Hematopoietic multipotent progenitor cell treated with erythropoietin and hydrocortisone succinate and interleukin-3 and kit ligand, for 15 days (in vitro differentiated cells): ENCODE results near the gene GDF11.

Experiments used
- DNase-seq: peaks from one replicate; pipeline ENCODE4 v3.0.0-alpha.2; 2015; ENCODE audit warnings: low spot score

Gene GDF11

DNA sequence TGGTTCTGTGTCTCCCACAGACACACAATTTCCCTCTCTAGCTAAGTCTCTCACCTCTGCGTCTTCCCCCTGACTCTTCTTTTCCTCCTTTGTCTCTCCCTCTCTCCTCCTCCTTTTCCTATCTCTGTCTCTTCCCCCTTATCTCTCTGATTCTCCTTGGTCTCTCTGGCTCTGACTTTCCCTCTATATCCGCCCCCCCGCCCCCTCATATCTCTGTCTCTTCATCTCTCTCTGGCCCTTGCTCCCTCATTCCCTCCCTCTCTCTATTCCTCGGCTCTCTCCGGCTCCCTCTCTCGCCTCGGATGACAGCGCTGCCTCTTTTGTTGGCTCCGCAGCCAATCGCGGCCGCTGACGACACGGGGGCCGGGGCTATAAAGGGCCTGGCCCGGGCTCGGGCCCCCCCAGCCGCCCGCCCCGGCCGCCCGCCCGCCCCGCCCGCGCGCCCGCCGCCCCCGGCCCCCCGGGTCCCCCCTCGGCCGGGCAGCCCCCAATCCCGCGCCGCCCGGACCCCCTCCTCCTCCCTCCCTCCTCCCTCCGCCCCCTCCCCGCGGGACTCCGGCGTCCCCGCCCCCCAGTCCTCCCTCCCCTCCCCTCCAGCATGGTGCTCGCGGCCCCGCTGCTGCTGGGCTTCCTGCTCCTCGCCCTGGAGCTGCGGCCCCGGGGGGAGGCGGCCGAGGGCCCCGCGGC, at the start of gene GDF11:
Gene GDF11, plus strand, starts transcription at position 404 of the 687 bp plus-strand sequence. Its CDS starts 195 bp downstream, at position 599.
- no peak for DNase-seq

- DNase-seq, result no peak
Measured at GRCh38 chr12:55693323-55694187, 49.4 kb upstream of the GDF11 start.

- DNase-seq, result no peak
Measured at GRCh38 chr12:55694188-55694515, 48.8 kb upstream of the GDF11 start.

- no peak for DNase-seq
Measured at GRCh38 chr12:55694651-55695050, 48.3 kb upstream of the GDF11 start.

DNA sequence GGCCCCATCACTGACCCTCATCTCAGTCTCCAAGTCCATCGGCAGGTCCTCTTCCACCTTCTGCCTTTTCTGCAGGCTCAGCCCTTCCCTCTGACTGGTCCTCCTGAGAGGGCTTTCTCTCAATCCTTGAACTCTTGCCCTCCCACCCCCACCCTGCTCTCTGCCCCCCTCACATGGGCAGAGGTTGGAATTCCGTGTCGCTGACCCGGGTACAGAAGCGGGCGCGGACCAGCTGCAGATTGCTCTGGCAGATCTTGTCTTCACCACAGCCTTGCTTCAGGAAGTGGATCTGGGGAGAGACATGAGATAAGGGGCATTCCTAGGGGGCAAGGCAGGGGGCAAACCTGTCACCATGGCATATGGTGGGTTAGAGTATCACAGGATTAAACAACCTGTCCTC, 47.6 kb upstream of the GDF11 start:
- no peak for DNase-seq

DNA sequence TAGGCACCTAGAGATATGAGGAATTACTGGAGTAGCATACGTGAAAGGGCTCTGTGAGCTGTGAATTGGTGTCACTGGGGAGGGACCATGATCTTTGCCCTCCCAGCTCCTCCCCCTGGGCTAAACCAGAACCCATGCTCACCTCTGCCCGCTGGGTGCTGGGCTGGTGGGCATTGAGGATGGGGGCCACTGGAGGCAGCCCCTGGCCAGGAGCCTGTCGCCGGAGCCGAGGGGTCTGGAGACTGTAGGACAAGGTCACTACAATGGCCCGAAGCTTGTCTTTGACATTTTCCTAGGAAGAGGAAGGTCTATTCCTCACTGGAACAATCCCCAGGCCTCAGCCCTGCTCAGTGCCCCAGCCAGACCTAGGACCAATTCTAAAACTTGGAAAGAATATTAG, 46.8 kb upstream of the GDF11 start:
- DNase-seq, result no peak

DNA sequence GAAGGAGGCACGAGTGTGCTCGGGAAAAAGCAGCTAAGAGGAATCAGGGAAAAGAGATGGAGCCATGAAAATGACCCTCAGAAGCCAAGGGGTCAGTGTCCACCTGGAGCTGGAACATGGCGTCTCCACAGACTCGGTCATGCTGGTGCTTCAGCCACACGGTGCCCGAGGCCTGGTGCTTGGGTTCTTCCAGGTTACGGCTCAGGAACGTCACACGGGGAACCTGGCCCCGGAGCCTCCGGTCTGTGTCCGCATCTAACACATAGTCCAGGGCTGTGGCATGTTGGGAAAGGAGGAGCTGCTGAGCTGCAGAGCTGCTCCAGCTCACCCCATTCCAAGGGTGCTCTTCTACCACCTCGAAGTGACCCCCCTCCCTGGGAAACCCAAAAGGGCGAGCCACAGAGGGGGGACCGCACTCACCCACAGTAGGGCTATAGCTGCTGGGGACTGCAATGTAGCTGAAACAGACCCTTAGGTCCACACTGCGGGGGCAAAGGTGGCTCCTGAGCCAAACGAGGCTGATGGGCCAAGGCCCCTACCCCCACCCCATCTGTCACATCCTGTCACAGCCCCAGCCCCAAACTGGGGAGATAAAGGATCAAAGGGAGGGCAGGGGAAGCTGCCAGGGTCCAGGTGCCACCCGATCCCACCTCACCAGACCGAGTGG, 46.0 kb upstream of the GDF11 start:
- no peak for DNase-seq

- DNase-seq, result no peak
Measured at GRCh38 chr12:55697686-55698085, 45.2 kb upstream of the GDF11 start.

DNA sequence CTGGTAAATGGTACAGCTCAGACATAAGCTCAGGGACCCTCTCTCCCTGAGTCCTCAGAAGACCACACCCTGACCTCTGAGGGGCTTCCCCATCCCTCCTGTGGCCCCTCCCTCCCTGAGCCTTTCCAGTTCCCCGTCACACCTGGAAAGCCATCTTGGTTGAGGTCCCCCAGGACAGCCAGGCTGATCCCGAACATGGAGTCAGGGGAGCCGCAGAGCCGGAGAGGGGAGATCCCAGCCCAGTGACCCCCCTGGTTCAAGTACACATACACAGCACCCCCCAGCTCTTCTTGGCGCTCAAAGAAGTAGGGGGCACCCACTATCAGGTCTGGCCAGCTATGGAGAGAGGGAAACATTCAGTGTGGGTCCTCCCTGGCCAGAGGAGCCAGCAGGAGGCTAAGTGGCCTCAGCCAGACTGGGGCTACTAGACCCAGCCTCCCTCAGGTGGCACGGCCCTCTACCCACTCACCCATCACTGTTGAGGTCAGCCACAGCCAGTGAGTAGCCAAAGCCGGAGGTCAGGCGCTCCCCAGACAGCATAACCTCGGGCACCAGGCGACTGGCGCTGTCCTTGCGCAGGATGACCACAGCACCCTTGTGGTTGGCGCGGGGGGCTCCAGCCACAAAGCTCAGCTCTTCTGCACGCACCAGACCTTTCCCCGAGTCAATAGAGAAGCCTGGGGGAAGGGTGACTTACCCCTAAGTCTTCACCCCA, 44.5 kb upstream of the GDF11 start:
- no peak for DNase-seq

GRCh38 chr12:55698965-55699364, 44.0 kb upstream of the GDF11 start:
- no peak for DNase-seq

GRCh38 chr12:55699471-55700055, 43.4 kb upstream of the GDF11 start:
- DNase-seq, result no peak

DNA sequence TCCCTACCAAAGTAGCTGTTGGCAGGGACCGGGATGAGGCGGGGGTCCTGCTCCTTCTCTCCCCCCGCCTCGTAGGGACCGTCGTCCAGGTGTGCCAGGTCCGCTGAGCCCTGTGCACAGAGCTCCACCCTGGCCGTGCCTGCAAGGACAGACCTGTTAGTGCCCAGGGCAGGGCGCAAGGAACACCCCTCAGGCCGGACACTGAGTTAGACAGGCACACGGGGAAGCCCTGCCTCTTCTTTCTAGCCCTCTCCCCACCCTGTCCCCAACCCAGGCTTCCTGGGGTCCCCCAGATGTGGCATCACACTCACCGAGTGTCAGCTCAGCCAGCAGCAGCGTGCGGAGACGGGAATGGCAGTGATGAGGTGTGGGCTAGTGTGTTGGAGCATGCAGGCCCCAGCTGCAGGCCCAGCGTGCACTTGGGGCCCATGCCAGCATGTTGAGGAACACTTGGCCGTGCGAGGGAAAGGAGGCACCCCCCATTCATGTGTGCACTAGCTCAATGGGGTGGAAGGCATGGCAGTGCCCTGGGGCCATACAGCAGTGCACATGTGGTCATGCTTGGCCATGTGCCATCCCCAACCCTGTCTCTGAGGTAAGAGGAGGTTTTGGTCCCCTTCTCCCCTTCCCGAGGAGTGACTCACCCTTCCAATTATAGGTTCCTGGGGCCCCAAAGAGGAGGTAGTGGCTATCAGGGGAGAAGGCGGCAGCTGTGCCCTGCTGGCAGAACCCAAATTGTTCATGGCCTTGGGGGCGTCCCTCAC, 42.5 kb upstream of the GDF11 start:
- DNase-seq, result no peak

GRCh38 chr12:55702861-55703260, 40.1 kb upstream of the GDF11 start:
- no peak for DNase-seq

DNA sequence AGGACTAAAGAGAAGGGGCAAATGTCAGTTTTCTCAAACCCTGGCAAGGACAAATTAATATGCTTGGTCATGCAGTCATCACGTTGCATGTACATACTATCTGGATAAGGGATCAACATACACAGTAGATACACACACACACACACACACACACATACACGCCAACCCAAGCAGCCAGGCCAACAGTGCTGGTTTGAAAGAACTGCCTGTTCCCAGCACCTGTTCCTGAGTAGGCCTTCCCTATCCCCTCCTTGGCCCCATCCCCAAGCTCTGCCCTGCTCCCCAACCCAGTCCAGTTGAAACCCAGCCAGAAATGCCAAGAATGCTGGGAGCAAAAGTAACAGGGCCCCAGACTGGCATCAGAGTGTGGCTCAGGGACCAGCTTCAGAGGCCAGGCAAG, 39.6 kb upstream of the GDF11 start:
- no peak for DNase-seq

- no peak for DNase-seq
Measured at GRCh38 chr12:55703901-55704761, 38.8 kb upstream of the GDF11 start.

- no peak for DNase-seq
Measured at GRCh38 chr12:55704824-55705718, 37.9 kb upstream of the GDF11 start.

DNA sequence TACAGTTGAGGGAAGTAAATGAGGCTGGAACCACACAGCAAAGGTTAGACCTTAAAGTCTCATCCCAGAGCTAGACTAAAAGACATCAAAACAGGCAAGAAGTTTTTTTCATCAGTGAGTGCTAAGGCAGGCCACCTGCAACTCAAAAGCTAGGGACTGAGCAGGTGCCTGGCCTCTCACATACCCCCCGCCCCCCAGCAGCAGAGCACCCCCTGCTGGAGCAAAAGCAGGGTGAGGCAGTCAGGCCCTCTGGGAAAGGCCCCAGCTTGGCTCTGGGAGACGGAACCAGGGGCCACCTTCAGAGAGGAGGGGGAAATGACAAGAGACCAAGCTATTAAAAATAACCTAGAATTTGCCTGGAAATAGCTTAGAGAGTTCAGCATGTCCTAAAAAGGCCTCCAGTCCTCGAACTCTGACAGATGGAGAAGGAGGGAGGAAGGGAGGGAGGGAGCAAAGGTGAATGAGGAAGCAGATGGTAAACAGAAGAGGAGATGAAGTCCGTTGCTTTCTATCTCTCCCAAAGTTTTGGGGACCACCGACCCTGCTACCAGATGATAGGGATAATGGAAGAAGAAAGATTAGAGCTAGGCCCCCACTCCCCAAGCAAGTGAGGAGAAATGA, 37.0 kb upstream of the GDF11 start:
- DNase-seq, result no peak

- no peak for DNase-seq
Measured at GRCh38 chr12:55706568-55707218, 36.2 kb upstream of the GDF11 start.
